NCI-H345 treated with DMSO at 0.1 percent for 48 hours (cell line): ENCODE data around the gene IPO8.
"Not testable (repeated sequence)": the region's sequence is repeated elsewhere in the genome, so short reads cannot be mapped to it uniquely, and the experiment has no call there.

Experiments used
- DNase-seq: peaks from one replicate; lab custom pipeline; 2025; ENCODE audit not compliant: unreplicated experiment; lab: John Stamatoyannopoulos, UW

IPO8 gene

GRCh38 chr12:30691122-30691879 lies 4.4 kb downstream of the IPO8 start:
- no peak for DNase-seq

DNA sequence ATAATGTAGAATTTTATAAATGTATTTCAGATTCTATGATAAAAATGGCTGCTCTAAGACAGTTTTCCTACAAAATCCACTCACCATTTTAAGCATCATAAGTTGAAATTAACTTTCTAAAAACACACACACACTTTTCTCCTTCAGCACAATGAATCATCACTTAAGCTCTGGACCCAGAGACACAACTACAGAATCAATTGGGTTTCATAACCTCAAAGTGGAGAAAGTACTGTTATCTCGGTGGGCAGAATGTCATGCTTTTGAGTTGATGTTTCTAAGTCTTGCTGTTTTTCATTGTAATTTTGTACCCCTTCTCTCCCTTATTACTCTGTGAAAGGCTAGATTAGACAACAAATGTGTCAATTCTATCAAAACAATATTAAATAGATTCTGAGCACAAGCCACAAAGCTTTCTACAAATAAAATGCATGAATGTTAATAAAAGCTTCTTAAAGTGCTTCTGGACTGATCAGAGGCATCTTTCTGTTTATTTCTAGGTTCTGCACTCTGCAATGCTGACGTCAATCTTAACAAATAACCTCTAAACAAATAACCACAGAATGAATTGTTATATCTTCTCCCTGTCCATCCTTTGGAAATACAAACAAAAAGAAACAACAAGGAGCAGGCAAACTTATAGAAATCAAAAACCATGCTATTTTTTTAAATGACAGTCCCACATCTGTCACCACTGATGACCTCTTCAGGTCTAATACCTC lies 8.2 kb downstream of the IPO8 start:
- DNase-seq = no peak

DNA sequence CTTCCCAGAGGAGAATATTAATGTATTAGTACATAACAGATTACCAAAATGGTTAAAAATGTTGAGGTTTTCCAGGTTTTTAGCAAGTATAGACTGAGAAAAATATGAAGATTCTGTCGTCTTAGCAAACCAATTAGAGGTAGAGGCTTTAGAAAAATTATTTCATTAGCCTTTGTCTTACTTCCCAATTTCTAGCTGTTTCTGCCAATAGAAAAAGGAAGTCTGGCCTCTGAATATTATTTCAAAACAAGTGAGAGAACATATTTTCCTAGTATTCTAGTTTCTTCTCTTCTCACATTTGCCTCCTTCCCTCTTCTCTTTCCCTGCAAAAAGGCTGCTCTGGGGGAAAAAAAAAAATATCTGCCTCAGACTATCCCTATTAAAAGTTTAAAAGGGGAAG lies 16.4 kb downstream of the IPO8 start:
- no peak for DNase-seq

GRCh38 chr12:30678221-30678620 lies 17.4 kb downstream of the IPO8 start:
- DNase-seq = no peak

GRCh38 chr12:30661210-30661609 lies 34.5 kb downstream of the IPO8 start:
- DNase-seq = no peak

GRCh38 chr12:30652034-30652696 lies 43.5 kb downstream of the IPO8 start:
- DNase-seq = no peak

DNA sequence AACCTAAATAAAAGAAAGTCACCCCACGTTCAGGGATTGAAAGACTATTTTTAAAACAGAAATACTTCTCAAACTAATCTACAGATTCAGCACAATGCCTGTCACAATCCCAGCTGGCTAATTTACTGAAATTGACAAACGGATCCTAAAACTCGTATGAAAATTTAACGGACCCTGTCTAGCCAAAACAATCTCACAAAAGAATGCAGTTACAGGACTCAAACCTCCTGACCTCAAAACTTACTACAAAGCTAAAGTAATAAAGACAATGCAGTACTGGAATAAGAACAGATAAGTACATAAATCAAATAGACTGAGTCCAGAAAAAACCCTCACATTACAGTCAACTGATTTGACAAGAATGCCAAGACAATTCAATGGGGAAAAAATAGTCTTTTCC lies 48.8 kb downstream of the IPO8 start:
- no peak for DNase-seq

DNA sequence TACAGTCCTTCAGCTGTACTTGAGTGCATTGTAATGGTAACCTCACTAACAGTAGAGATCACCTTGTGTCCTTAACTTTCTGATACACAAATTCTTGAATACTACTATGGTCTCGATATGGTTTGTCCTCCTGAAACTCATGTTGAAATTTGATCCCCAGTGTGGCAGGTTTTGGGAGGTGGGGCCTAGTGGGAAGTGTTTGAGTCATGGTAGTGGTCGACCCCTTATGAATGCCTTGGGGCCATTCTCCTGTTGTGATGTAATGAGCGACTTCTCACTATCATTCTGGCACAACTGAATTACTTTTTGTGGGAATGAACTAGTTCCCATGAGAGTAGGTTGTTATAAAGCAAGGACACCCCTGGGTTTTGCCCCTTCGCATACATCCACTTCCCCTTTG lies 52.3 kb downstream of the IPO8 start:
- no peak for DNase-seq

DNA sequence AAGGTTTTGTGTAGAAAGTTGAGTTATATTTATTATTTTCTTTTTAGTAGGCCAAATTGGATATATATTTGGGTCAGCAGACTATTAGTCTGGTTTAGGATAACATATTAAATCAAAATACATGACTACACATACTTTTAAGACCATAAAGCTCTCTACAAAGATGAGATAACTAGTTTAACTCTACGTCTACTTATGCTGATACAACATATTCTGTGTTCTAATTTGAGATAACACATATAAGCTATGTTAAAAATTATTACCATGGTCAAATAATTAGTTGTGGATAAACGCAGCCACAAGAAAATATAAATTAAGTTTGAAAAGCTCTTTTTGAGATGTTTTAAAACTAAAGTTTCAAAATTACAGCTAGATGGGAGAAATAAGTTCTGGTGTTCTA lies 55.3 kb downstream of the IPO8 start:
- no peak for DNase-seq

GRCh38 chr12:30635385-30635784 lies 60.3 kb downstream of the IPO8 start:
- no peak for DNase-seq

DNA sequence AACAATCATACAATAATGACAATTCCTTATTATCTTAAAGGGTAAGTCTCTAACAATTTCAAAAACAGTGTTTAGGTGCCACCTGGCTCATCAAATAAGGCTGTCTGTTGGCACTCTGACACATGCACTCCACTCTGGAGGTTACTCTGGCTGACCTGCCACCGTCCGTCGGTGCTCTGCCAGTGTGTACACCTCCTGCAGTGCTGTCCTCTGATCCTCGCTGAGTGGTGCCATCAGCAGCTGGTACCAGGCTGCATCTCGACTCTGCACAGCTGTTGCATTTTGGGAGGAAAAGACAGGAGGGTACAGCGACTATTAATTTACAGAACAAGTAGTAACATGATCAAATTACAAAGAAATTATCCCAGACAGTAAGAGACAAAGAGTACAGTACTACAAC lies 63.9 kb downstream of the IPO8 start:
- DNase-seq = peak; percentile 35

DNA sequence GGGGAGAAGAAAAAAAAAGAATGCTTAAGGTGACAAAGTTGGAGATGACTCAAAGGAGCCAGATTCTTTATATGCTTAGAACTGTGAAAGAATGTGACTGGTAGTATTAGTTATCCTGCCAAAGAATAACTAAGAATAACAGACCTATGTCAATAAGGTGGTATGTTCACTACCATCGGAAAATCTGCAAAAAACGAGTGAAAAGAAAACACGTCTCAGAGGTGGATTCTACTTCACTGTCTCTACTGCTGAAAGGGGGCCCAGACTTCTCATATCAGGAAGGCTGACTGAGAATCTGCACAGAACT lies 64.7 kb downstream of the IPO8 start:
- no peak for DNase-seq

GRCh38 chr12:30630076-30630978 lies 65.3 kb downstream of the IPO8 start:
- DNase-seq = no peak

DNA sequence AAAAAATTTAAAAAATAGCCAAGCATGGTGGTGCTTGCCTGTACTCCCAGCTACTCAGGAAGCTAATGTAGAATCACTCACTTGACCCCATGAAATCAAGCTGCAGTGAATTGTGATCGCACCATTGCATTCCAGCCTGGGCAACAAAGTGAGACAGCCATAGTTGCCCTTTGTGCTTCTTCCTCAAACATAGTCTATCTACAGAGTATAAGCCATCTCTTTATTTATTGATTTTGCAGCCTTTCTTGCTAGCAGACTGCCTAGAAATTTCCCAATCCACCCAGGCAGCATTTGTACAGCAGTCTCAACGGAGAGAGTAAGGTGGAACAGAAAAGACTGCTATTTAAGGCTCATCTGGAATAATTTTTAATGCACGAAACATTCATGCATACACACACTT lies 68.8 kb downstream of the IPO8 start:
- no peak for DNase-seq

- no peak for DNase-seq
Measured at GRCh38 chr12:30624009-30624408, 71.7 kb downstream of the IPO8 start.

DNA sequence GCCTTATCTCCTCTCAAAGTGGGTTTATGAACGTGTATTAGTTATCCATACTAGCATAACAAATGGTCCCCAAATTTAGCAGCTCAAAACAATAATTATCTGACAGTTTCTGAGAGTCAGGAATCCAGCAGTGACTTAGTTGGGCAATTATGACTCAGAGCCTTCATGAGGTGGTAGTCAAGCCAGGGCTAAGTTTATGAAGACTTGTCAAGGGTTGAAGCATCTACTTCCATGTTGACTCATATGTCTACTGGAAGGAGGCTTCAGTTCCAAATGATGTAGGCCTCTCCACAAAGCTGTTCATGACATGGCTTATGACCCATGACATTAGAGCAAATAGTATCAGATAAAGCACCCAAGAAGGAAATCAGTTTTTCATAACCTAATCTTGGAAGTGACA lies 73.2 kb downstream of the IPO8 start:
- DNase-seq = no peak

DNA sequence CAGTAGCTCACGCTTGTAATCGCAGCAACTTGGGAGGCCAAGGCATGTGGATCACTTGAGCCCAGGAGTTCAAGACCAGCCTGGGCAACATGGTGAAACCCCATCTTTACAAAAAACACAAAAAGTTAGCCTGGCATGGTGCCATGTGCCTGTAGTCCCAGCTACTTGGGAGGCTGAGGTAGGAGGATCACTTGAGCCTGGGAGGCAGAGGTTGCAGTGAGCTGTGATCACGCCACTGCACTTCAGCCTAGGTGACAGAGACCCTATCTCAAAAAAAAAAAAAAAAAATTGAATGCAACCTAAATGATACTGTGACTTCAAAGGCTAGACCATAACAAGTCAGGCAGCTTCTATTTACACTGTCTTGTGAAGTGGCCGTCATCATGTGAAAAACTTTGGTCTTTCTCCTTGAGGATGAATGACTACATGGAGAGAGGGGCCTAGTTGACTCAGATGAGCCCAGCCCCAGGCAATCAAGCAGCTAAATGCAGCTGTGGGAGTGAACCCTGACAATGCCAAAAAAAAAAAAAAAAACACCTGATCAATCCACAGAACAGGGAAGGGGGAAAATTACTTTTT lies 73.9 kb downstream of the IPO8 start:
- not testable (repeated sequence) for DNase-seq

DNA sequence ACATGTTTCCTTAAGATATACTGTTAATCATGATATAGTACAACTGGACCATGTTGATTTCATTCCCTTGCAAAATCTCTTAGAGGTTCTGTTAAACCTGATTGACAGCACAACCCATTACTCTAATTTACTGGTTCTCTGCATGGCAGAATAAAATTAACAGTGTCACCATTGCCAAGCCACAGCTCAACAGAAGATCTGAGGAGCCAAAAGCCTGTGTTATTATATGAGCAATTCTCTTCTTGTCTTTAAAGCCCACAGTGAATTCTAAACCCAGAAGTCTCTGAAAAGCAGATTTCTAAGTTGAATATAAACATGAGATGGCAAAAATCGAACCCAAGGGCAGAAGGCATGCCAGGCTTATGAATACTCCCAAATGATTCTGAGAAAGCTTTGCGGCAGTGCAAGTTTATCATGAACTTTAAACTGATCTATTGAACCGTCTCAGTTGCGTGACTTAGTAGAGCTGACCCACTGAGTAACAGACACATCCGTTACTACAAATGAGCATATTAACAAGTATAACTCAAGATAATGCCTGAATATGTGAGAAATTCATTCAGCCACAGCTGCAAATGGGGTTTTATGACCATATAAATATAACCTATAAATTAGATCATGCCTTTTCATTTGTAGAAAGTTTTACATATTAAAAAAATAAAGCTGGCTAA lies 78.2 kb downstream of the IPO8 start:
- no peak for DNase-seq

DNA sequence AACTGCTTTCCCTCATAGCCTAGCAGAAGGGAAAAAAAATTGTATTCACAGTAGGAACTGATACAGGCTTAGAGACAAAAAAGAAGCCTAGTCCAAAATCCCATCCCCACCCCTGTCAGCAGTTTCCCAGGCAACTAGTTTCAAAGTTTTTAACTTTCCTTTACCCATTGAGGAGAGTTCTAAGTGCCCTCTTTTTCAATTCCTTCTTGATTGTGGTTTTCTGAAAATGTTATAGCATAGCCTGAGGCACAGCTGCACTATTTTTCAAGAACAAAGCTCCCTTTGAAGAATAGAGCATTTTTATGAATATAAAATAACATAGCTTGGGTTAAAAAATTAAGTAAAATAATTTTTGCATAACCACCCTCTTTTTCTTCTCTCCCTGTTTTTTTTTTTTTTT lies 81.6 kb downstream of the IPO8 start:
- DNase-seq = no peak

DNA sequence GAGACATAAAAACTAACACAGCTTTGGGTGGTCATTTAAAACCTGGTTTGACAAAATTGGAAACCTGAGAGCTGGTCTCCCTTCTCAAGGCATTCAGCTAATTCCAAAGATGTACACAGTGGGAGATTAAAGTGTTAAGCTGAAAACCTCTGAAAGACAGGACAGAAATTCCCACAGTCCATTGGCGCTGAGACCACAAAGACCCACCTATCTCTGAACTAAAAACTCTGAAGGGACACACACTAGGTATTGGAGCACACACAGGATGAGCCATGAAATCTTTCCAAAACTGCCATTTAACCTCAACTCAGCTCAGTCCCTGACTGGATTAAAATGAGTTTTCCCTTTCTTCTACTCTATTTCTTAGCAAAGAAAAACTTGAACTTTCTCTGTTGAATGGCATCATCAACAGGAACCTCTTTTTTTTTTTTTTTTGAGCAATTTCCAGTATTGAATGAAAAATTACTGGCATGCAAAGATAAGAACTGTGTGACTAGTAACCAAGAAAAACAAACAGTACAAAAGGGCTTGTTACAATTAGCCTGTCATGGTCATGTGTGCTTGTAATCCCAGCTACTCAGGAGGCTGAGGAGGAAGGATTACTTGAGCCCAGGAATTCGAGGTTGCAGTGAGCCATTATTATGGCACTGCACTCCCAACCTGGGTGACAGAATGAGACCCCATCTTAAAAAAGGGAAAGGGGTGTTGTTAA lies 82.4 kb downstream of the IPO8 start:
- DNase-seq = no peak
